ENCODE results near the gene CCDC141.

GRCh38 chr2:178863856-178864620 is 185.9 kb downstream of the CCDC141 start:
- no peak for TF ChIP-seq CTCF (IDR thresholded peaks at IDR 0.05)
- TF ChIP-seq EP300 (IDR thresholded peaks at IDR 0.05), result no peak
- TF ChIP-seq POLR2AphosphoS5 (IDR thresholded peaks at IDR 0.05), result no peak

Measured in upper lobe of left lung (tissue), 4 donors.